HepG2 (cell line): ENCODE data around the gene KSR1. TPM values are rescaled to one million over a fixed set of nuclear protein-coding genes. Genes with fewer than 3 reads are reported as not detected.

Experiments
- ATAC-seq: fragments of 200-7000 bp; cut with Tn5 transposase; 3 replicates; pipeline ENCODE4 v1.9.1; 2020; ENCODE audit warnings: mild to moderate bottlenecking, moderate library complexity
- BruUV-seq: library from RNA; stranded (reverse); fragments of 400-500 nt; replicated peaks from 2 replicates; lab custom pipeline; 2021; lab: Mats Ljungman, UMichigan
- CTCF ChIA-PET: fragments of 300-600 bp; formaldehyde crosslinking; extraction: SDS; loops from one replicate; lab custom pipeline; 2021; ENCODE audit warnings: low total read pairs, inconsistent platforms, low intra/inter-chr PET ratio; lab: Yijun Ruan, JAX
- POLR2A ChIA-PET: fragments of 350-600 bp; sonication (Branson Sonifier 250); formaldehyde crosslinking; loops from one replicate; lab custom pipeline; 2020; ENCODE audit warnings: antibody characterized with exemption, inconsistent platforms; lab: Yijun Ruan, JAX
- DNase-seq: peaks from one replicate; pipeline ENCODE4 v3.0.0-alpha.2; 2015; ENCODE audit warnings: low spot score
- FAIRE-seq: peaks from 3 replicates; lab custom pipeline; 2011; peaks lifted over from hg19 to GRCh38; lab: Jason Lieb, UNC
- H2AFZ ChIP-seq: one replicate; pipeline ENCODE4 v1.6.1; 2011; ENCODE audit warnings: low read length, inconsistent platforms
- H3K27ac ChIP-seq: fragments of 300-600 bp; 3 replicates; pipeline ENCODE4 v1.8.0; 2011; ENCODE audit warnings: mixed run types, mild to moderate bottlenecking, mixed read lengths, low read length, inconsistent platforms; ENCODE audit not compliant: insufficient read depth; ENCODE audit errors: extremely low read length
- H3K27me3 ChIP-seq, 2 experiments: fragments of 200-600 bp in 1 of 2; 2 replicates in 1 of 2; 3 replicates in 1 of 2; pipeline versions ENCODE4 v1.6.0 to v1.8.0; 2011; ENCODE audit warnings: low read length in 2 of 2, mild to moderate bottlenecking in 2 of 2, moderate library complexity in 2 of 2, inconsistent platforms in 1 of 2; ENCODE audit not compliant: insufficient read depth in 2 of 2, control insufficient read depth in 1 of 2
- H3K36me3 ChIP-seq, 2 experiments: fragments of 200-600 bp in 1 of 2; replicated peaks in 1 of 2; 2 replicates in 1 of 2; 3 replicates in 1 of 2; pipeline versions ENCODE4 v1.5.1 to v1.8.0; 2011; ENCODE audit warnings: low read length in 2 of 2, inconsistent platforms in 1 of 2; ENCODE audit not compliant: insufficient read depth in 2 of 2, control insufficient read depth in 1 of 2
- H3K4me1 ChIP-seq: 2 replicates; pipeline ENCODE4 v1.5.1; 2012; ENCODE audit warnings: low read length, inconsistent platforms; ENCODE audit not compliant: insufficient read depth
- H3K4me2 ChIP-seq: 2 replicates; pipeline ENCODE4 v1.6.0; 2011; ENCODE audit warnings: low read depth, low read length, inconsistent platforms
- H3K4me3 ChIP-seq, 3 experiments: fragments of 200-600 bp in 1 of 3; sonication (generic), shearing (Covaris generic) in 1 of 3; replicated peaks in 1 of 3; 2 replicates each; pipeline ENCODE4 v1.5.1; 2011 to 2016; ENCODE audit warnings: low read length in 3 of 3, inconsistent platforms in 2 of 3, low read depth in 2 of 3, mild to moderate bottlenecking in 2 of 3, control low read depth in 1 of 3, mixed read lengths in 1 of 3; ENCODE audit not compliant: insufficient read depth in 1 of 3
- H3K79me2 ChIP-seq: one replicate; pipeline ENCODE4 v1.6.1; 2011; ENCODE audit warnings: low read length, inconsistent platforms; ENCODE audit not compliant: insufficient read depth
- H3K9ac ChIP-seq: 2 replicates; pipeline ENCODE4 v1.6.0; 2011; ENCODE audit warnings: mild to moderate bottlenecking, low read depth, low read length, inconsistent platforms; ENCODE audit not compliant: insufficient read depth
- H3K9me3 ChIP-seq: 2 replicates; pipeline ENCODE4 v1.5.1; 2012; ENCODE audit warnings: mild to moderate bottlenecking, low read length
- H4K20me1 ChIP-seq: 2 replicates; pipeline ENCODE4 v1.6.0; 2011; ENCODE audit warnings: inconsistent platforms, mild to moderate bottlenecking, low read length, moderate library complexity; ENCODE audit not compliant: insufficient read depth
- ESRRA ChIP-seq: sonication (generic); formaldehyde crosslinking; IDR thresholded peaks from 2 replicates; pipeline ENCODE4 v1.5.1; 2020; ENCODE audit warnings: mild to moderate bottlenecking, low read depth, missing genetic modification reagents
- ISX ChIP-seq: sonication (generic); formaldehyde crosslinking; conservative IDR thresholded peaks from 2 replicates; pipeline ENCODE4 v1.5.0; 2020; ENCODE audit warnings: missing genetic modification reagents
- RBAK ChIP-seq: sonication (generic); formaldehyde crosslinking; IDR thresholded peaks from 2 replicates; pipeline ENCODE4 v1.5.1; 2020; ENCODE audit warnings: mild to moderate bottlenecking, missing genetic modification reagents
- SALL1 ChIP-seq: sonication (generic); formaldehyde crosslinking; IDR thresholded peaks from 2 replicates; pipeline ENCODE4 v1.8.0; 2022; ENCODE audit warnings: mild to moderate bottlenecking, missing genetic modification reagents
- ZC3H13 ChIP-seq: sonication (generic); formaldehyde crosslinking; IDR thresholded peaks from 2 replicates; pipeline ENCODE4 v1.8.1; 2023; ENCODE audit warnings: mild to moderate bottlenecking, missing genetic modification reagents, moderate library complexity
- ZFP41 ChIP-seq: sonication (generic); formaldehyde crosslinking; IDR thresholded peaks from 2 replicates; pipeline ENCODE4 v1.4.0; 2020; ENCODE audit warnings: mild to moderate bottlenecking, missing genetic modification reagents, borderline replicate concordance
- ZFX ChIP-seq: sonication (generic); formaldehyde crosslinking; IDR thresholded peaks from 2 replicates; pipeline ENCODE4 v1.4.0; 2020; ENCODE audit warnings: mild to moderate bottlenecking, low read depth, missing genetic modification reagents, moderate library complexity
- ZNF10 ChIP-seq: sonication (generic); formaldehyde crosslinking; IDR thresholded peaks from 2 replicates; pipeline ENCODE4 v1.4.0; 2020; ENCODE audit warnings: mild to moderate bottlenecking, low read depth, missing genetic modification reagents, borderline replicate concordance
- ZNF33A ChIP-seq: sonication (generic); formaldehyde crosslinking; IDR thresholded peaks from 2 replicates; pipeline ENCODE4 v1.5.1; 2020; ENCODE audit warnings: missing genetic modification reagents, mild to moderate bottlenecking, moderate library complexity, borderline replicate concordance
- ZNF570 ChIP-seq: sonication (generic); formaldehyde crosslinking; IDR thresholded peaks from 2 replicates; pipeline ENCODE4 v1.4.0; 2020; ENCODE audit warnings: mild to moderate bottlenecking, missing genetic modification reagents, borderline replicate concordance
- ZNF713 ChIP-seq: sonication (generic); formaldehyde crosslinking; IDR thresholded peaks from 2 replicates; pipeline ENCODE4 v1.4.0; 2020; ENCODE audit warnings: mild to moderate bottlenecking, missing genetic modification reagents
- ZNF777 ChIP-seq: sonication (generic); formaldehyde crosslinking; IDR thresholded peaks from 2 replicates; pipeline ENCODE4 v1.4.0; 2020; ENCODE audit warnings: missing genetic modification reagents
- WGBS: methylation state at CpG from one replicate; pipeline ENCODE4 v1.1.6; 2017; ENCODE audit warnings: low lambda C conversion rate; 5-methylcytosine and 5-hydroxymethylcytosine counted together
- in situ Hi-C: cut with HindIII; loops from 2 replicates; pipeline ENCODE4 v1.10.0; 2017; ENCODE audit warnings: low pct_unique_long_range_greater_than_20kb; ENCODE audit not compliant: extremely low pct_ligation_motif_present
- intact Hi-C: fragments of 100-400 bp; cut with micrococcal nuclease; formaldehyde crosslinking; loops from one replicate; pipeline ENCODE4 v1.10.0; 2022; ENCODE audit not compliant: unreplicated experiment
- polyA plus RNA-seq, 8 experiments: library from polyadenylated mRNA; depleted of rRNA in 3 of 8; stranded (reverse) in 7 of 8; unstranded in 1 of 8; fragments of >200 nt; fragmentation: Illumina TruSeq in 4 of 8; extraction: Trizol in 4 of 8; gene quantifications; 2 replicates each; pipeline versions ENCODE4 v1.2.1 to v1.2.3, GENCODE V29; 2011 to 2016; ENCODE audit warnings: low read depth in 4 of 8, missing spikeins in 1 of 8, mixed read lengths in 1 of 8; ENCODE audit not compliant: insufficient read depth in 1 of 8
- total RNA-seq, 5 experiments: library from RNA; depleted of rRNA; stranded (reverse); fragments of >200 nt; fragmentation: Illumina TruSeq; extraction: Trizol; gene quantifications; 2 replicates each; pipeline ENCODE4 v1.2.3, GENCODE V29; 2016; ENCODE audit warnings: low read depth in 1 of 5
- TF ChIP-seq, protein P1 (sequence below): sonication (generic); formaldehyde crosslinking; conservative IDR thresholded peaks from 2 replicates; pipeline ENCODE4 v1.5.0; 2020; ENCODE audit warnings: missing genetic modification reagents
- TF ChIP-seq, protein P2 (sequence below): sonication (generic); formaldehyde crosslinking; IDR thresholded peaks from 2 replicates; pipeline ENCODE4; 2020; ENCODE audit warnings: missing genetic modification reagents, mild to moderate bottlenecking, borderline replicate concordance
- TF ChIP-seq, protein P3 (sequence below): sonication (generic); formaldehyde crosslinking; IDR thresholded peaks from 2 replicates; pipeline ENCODE4 v1.8.1; 2023; ENCODE audit warnings: missing genetic modification reagents, mild to moderate bottlenecking, borderline replicate concordance
- TF ChIP-seq, protein P4 (sequence below): sonication (generic); formaldehyde crosslinking; IDR thresholded peaks from 2 replicates; pipeline ENCODE4 v1.9.0; 2021; ENCODE audit warnings: missing genetic modification reagents, mild to moderate bottlenecking, borderline replicate concordance
- TF ChIP-seq, protein P5 (sequence below): sonication (generic); formaldehyde crosslinking; IDR thresholded peaks from 2 replicates; pipeline ENCODE4 v1.5.0; 2020; ENCODE audit warnings: mild to moderate bottlenecking, missing genetic modification reagents, moderate library complexity

The KSR1 gene
- total and polyA plus RNA-seq, 2 of the 13 experiments (the other 11 are each of a cell fraction or from before 2014, with no cell fraction given): 10.1 to 16.6 TPM

DNA sequence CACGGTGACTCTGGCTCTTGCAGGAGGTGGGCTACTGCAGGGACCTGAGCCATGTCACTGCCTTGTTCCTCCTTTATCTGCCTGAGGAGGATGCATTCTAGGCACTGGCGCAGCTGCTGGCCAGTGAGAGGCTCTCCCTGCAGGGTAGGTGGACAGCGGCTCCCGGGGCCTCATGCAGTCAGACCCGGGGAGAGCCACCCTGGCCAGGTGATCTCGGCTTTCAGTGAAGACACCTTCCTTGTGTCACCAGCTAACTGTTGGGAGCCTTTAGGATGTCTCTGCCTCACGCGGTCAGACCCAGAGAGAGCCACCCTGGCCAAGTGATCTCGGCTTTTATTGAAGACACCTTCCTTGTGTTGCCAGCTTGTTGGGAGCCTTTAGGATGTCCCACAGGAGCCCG, 31.7 kb upstream of the KSR1 start:
- Histone ChIP-seq H3K27ac (no peak overlapping the region), H3K79me2 (no peaks in the 10 kb centered on the region), H3K27me3 (peaks cover 4 to 36% of the 10 kb centered on the region in 2 experiments; a peak in 4 of 5 replicates), H2AFZ (no peak overlapping the region), H3K36me3 (no peaks in the 10 kb centered on the region), H3K4me1 (no peaks in the 10 kb centered on the region), H3K9ac (no peak overlapping the region), H4K20me1 (no peaks in the 10 kb centered on the region), H3K4me3 (no peak overlapping the region), H3K9me3 (no peaks in the 10 kb centered on the region), H3K4me2 (no peak overlapping the region)
- WGBS: 40% methylated on average over 1 of the region's 10 CpGs
- ChIA-PET POLR2A (no interaction called here), CTCF (no interaction called here)
- in situ Hi-C loops: no loop called here
- DNase-seq (no peak), FAIRE-seq (no peak), ATAC-seq (no peak)
- intact Hi-C loops: no loop called here
- no TSS peak for BruUV-seq
- TF ChIP-seq, protein P1, sequence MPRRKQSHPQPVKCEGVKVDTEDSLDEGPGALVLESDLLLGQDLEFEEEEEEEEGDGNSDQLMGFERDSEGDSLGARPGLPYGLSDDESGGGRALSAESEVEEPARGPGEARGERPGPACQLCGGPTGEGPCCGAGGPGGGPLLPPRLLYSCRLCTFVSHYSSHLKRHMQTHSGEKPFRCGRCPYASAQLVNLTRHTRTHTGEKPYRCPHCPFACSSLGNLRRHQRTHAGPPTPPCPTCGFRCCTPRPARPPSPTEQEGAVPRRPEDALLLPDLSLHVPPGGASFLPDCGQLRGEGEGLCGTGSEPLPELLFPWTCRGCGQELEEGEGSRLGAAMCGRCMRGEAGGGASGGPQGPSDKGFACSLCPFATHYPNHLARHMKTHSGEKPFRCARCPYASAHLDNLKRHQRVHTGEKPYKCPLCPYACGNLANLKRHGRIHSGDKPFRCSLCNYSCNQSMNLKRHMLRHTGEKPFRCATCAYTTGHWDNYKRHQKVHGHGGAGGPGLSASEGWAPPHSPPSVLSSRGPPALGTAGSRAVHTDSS (CRISPR knock-in tag): no peak
- TF ChIP-seq ZNF713: no peak
- TF ChIP-seq ZFP41 (CRISPR knock-in tag): no peak
- TF ChIP-seq ZNF777 (CRISPR knock-in tag): no peak
- TF ChIP-seq, protein P2, sequence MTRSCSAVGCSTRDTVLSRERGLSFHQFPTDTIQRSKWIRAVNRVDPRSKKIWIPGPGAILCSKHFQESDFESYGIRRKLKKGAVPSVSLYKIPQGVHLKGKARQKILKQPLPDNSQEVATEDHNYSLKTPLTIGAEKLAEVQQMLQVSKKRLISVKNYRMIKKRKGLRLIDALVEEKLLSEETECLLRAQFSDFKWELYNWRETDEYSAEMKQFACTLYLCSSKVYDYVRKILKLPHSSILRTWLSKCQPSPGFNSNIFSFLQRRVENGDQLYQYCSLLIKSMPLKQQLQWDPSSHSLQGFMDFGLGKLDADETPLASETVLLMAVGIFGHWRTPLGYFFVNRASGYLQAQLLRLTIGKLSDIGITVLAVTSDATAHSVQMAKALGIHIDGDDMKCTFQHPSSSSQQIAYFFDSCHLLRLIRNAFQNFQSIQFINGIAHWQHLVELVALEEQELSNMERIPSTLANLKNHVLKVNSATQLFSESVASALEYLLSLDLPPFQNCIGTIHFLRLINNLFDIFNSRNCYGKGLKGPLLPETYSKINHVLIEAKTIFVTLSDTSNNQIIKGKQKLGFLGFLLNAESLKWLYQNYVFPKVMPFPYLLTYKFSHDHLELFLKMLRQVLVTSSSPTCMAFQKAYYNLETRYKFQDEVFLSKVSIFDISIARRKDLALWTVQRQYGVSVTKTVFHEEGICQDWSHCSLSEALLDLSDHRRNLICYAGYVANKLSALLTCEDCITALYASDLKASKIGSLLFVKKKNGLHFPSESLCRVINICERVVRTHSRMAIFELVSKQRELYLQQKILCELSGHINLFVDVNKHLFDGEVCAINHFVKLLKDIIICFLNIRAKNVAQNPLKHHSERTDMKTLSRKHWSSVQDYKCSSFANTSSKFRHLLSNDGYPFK (CRISPR knock-in tag): no peak
- TF ChIP-seq, protein P3, sequence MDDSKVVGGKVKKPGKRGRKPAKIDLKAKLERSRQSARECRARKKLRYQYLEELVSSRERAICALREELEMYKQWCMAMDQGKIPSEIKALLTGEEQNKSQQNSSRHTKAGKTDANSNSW: no peak
- no peak for TF ChIP-seq ZNF10 (CRISPR knock-in tag)
- TF ChIP-seq, protein P4, sequence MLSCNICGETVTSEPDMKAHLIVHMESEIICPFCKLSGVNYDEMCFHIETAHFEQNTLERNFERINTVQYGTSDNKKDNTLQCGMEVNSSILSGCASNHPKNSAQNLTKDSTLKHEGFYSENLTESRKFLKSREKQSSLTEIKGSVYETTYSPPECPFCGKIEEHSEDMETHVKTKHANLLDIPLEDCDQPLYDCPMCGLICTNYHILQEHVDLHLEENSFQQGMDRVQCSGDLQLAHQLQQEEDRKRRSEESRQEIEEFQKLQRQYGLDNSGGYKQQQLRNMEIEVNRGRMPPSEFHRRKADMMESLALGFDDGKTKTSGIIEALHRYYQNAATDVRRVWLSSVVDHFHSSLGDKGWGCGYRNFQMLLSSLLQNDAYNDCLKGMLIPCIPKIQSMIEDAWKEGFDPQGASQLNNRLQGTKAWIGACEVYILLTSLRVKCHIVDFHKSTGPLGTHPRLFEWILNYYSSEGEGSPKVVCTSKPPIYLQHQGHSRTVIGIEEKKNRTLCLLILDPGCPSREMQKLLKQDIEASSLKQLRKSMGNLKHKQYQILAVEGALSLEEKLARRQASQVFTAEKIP (CRISPR knock-in tag): no peak
- TF ChIP-seq RBAK (CRISPR knock-in tag): no peak
- TF ChIP-seq SALL1 (CRISPR knock-in tag): no peak
- TF ChIP-seq ZFX: no peak
- no peak for TF ChIP-seq ZC3H13 (CRISPR knock-in tag)
- TF ChIP-seq, protein P5, sequence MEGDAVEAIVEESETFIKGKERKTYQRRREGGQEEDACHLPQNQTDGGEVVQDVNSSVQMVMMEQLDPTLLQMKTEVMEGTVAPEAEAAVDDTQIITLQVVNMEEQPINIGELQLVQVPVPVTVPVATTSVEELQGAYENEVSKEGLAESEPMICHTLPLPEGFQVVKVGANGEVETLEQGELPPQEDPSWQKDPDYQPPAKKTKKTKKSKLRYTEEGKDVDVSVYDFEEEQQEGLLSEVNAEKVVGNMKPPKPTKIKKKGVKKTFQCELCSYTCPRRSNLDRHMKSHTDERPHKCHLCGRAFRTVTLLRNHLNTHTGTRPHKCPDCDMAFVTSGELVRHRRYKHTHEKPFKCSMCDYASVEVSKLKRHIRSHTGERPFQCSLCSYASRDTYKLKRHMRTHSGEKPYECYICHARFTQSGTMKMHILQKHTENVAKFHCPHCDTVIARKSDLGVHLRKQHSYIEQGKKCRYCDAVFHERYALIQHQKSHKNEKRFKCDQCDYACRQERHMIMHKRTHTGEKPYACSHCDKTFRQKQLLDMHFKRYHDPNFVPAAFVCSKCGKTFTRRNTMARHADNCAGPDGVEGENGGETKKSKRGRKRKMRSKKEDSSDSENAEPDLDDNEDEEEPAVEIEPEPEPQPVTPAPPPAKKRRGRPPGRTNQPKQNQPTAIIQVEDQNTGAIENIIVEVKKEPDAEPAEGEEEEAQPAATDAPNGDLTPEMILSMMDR (CRISPR knock-in tag): no peak
- TF ChIP-seq ESRRA (CRISPR knock-in tag): no peak
- TF ChIP-seq ZNF33A (CRISPR knock-in tag): no peak
- TF ChIP-seq ISX (CRISPR knock-in tag): no peak
- TF ChIP-seq ZNF570 (CRISPR knock-in tag): no peak
